NCI-H1105 (cell line): ENCODE results near the gene TMEM165.

Source experiments
- DNase-seq: peaks from one replicate; lab custom pipeline; 2025; lab: John Stamatoyannopoulos, UW

The TMEM165 gene

DNA sequence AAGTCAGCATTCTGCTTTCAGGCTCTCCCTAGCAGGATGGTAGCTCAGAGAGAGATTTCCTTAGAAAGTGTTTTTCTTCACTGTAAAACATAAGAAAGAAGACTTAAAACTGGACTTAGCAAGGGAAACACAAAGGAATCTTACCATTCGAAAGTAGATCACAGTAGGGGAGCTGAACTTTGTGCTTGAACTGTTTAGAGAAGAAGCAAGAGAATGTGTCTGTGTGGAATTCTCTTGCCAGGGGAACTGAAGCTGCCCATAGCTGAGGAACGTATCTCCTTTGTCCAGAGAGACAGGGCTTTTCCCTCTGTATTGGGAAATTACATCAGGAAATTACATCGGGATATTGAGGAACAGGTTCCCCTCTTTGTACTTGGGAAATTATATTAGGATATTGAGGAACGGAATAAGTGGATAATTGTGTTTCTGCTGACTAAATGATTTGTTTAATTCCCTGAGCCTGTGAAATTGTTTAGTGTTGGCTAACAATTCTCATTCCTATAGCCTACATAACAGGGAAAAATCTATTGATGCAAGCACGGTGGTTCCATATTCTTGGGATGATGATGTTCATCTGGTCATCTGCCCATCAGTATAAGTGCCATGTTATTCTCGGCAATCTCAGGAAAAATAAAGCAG is 28.6 kb upstream of the TMEM165 start:
- no peak for DNase-seq

DNA sequence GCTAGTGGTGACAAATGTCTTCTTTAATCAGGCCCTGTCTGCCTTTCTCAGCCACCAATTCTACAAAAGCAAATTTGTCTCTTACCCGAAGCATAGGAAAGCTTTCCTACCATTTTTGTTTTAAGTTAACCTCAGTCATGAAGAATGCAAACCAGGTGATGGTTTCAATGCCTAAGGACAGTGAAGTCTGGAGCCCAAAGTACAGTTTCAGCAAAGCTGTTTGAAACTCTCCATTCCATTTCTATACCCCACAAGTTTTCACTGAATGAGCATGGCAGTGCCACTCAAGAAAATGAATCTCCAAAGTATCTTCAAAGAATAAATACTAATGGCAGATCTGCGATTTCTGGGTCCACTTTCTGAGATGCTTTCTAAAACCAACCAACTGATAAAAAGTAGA is 25.8 kb upstream of the TMEM165 start:
- no peak for DNase-seq

DNA sequence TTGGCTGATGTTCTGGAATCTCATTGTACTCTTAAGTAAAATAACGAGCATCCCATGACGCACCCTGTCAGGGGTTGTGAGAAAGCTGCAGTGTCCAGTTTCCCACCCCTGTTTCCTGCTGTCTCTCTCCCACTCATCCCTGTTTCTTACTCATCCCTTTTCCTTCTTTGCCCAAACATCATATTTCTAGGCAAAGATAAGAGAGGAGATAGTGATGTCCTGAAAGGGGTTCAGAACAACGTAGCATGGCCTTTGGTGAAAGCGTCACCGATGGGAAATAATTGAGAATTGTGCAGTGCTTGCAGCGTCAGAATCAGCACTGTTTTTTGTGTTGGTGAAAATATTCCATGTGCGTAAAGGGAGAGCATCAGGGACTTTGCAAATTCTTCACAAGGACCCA is 23.5 kb upstream of the TMEM165 start:
- DNase-seq: no peak

DNA sequence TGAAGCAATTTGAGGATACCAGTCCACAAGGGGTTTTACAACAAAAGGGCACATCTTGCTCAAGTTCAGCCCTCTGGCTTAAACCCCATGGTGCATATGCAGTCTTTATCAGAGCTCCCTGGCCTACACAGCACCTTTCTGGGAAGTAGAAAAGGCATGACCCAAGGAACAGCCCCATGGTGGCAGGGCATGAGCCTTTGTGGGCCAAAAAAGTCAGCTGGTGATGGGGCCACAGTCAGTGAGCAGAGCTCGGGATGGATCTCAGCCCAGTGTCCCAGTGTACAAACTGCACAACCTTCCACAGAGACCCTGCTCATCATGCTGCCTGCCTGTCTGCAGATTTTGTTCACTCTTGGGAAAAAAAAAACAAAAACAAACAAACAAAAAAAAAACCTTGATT is 22.3 kb upstream of the TMEM165 start:
- no peak for DNase-seq

DNA sequence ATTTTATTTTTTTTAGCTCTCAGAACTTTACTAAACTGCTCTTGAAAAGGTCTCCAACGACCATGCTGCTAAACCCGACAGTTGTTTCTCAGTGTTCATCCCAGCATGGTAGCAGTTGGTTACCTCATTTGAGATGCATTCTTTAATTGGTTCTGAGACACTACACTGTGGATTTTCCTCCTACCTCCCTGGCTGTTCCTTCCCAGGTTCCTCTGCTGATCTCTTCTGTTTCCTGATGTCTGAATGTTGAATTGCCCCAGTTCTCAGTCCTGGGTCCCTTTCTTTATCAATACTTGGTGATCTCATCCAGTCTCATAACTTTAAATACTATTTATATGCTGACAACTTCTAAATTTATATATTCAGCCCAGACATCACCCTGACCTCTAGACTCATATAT is 19.1 kb upstream of the TMEM165 start:
- no peak for DNase-seq

DNA sequence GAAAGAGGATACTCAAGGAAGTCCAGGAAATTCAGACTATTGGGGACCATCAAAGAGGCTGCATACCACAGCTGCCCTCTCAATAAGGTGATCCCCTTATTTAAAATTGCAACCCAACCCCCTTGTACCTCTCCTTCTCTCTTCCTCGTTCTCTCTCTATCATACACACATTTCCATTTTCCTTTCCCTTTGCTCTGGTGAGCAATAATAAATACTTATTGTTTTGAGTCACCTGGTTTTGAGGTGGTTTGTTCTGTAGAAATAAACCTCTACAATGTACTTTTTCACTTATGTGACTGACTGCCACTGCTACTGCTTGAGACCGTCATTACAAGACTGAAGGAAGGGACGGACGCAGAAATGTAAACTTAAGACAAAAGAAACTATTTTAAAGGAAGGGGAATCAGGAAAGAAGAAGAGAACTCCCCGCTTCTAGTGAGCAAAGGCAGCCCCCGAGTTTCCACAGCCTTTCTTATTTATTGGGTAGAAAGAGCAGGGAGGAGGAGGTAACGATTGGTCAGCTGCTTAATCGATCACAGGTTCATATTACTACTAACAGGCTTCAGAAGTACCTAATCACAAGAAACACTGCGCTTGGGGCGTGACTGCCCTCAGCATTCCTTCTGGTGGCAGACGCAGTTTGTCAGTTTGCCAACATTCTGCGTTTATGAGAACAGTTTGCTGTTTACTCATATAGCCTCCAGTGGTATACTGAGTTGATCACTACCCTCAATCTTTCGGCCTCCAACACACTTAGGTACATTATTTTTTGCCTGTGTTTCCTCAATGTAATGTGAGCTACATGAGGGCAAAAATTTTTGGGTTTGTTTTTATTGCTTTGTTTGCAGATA is 16.9 kb upstream of the TMEM165 start:
- DNase-seq: no peak

DNA sequence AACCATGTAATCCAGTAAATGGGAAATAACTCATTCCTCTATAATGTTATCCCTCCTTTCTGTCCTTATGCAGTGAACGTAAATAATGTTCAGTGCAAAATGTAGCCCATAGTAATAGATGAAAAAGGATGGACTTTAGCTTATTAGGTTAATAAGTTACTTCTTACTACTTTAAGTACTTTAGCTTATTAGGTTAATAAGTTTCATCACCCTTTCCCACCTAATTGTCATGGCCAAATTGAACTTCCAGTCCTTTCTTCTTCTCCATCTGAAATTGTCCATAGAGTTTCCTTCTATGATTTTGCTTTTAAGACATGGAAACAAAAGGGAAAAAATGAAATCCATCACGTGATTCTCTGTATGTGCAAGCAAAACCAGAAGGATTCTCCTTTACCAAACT is 15.2 kb upstream of the TMEM165 start:
- DNase-seq: no peak

DNA sequence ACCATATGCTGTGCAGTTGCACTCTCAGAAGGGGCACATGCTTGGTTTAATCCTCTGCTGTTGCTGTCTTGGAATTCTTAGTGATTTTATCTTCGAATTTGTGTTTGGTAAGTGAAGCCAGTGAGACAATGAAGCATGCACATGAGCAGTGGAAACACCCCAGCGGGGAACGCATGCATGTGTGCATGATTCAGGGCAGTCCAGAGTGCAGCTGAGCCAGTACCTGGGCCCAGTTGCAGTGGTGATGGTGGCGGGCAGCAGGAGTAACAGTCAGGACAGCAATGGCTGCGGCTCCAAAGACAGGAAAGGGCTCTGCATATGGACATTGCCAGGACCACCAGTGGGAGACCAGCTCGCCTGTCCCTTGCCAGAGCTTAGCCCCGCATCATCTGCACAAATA is 14.3 kb upstream of the TMEM165 start:
- no peak for DNase-seq

DNA sequence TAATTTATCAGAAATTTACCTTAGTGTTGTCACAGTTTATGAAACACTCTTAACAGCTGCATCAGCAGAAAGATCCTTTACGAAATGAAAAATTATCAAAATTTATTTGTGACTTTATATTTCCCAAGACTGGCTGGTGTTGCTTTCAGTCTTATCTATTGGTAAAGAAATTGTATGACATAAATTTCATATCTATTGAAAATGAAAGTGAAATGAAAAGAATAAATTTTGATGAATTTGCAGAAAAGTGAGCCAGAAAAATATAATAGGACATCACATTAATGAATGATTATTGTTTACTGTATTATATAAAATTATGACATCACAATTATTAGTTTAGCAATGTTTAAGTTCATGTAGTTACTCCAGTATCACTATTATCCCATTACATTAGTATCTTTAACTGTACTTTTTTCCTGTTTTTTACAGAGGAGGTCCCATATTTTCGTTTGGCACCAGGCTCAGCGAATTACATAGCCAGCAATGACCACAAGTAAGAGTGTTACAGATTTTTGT is 13.2 kb upstream of the TMEM165 start:
- DNase-seq: no peak

DNA sequence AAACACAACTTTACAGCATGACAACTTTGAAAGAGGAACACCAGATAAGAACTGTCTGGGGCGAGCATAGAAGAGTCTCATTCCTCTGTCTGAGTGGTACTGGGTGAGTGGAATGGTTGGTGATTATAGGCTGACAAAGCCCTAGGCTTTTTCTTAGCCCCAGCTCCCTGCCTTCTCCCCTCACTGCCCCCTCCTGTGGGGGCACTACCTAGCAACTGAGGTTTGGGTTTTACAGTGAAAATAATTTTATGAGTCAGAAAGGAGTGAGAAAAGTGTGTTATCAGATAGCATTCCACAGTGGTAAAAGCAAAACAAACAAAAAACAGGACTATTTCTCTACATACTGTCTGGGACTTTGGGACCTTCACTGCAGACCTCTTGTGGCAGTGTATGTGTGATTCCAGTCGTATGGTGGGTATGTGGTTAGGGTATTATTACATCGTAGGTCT is 10.5 kb upstream of the TMEM165 start:
- DNase-seq: no peak

DNA sequence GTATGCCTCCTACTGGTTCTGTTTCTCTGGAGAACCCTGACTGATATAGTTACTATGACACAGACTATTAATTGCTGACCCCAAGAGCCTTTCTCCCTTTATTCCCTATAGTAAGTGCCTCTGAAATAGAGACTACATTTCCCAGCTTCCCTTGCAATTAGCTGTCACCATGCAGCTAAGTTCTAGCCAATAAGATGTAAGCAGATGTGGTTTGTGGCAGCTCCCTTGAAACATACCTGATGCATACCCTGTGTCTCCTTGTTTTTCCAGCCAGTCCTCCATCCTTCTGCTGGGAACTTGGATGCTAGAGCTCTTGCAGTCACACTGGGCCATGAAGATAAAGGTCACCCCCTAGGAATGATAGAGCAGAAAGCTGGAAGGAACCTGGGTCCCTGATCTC is 9.7 kb upstream of the TMEM165 start:
- DNase-seq: no peak

DNA sequence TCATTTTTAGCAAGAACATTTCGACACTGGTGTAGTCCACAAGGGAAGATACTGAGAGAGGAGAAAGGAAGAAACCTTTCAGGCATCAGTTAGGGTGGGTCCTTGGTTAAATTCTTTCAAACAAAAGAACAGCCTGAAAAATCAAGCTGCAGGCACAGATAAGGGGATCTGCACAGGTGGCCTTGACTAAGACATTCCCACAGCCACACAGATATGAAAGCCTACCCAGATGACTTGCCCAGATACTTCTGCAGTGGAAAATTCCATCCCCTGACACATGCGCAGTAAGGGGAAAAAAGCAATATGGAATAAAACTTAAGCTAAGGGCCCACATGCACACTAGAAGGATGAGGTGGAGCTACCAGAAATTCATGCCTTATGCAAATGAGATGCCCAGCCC is 8.9 kb upstream of the TMEM165 start:
- no peak for DNase-seq

DNA sequence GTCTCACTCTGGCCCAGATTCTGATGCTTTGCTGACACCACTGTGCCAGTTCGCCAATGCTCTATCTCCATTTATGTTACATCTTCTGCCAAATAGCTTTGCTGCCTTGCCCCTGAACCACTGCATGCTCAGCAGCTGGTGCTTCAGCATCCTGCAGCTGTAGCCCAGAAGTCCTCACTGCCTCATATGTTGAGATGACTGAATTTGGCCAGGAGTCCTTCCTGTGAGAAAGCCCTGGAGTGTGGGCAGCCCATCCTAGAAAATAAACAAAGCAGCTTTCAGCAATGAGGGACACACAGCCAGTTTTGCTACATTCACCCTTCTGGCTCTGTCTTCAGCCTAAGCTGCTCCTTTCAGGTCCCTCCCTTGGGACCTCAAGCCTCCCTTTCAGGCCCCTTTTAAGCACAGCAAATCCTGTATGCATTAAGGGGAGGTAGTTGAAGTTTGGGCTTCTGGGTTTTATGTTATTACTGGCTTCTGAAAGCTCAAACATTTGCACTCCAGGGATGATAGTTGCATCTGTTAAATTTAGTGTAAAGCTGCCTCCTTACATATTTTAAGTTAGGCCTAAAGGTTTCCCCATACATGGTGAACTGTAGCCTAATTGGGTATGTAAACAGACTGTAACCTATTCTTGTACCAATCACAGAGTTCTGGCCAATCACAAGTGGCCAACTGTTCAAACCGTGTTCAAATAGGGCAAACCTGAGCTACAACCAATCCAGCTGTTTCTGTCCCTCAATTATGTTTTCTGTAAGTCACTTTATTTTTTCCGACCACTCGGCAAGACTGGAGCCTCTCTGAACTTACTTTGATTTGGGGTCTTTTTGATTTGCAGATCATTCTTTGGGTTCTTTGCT is 2.1 kb upstream of the TMEM165 start:
- no peak for DNase-seq

DNA sequence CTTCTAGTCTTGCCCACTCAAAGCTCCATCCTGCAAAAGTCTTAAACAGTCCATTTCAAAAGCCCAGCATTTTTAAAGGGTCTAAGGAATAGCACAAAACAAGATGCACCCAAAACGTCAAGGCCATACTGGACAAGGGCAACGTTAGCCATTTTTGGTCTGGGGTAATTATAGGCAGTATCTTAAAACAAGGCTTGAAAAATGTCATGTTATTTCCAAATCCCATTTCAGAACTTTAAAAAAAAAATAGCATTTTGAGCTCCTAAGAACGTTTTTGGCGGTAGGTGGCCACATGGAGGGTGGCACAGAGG is 584 bp upstream of the TMEM165 start:
- no peak for DNase-seq

DNA sequence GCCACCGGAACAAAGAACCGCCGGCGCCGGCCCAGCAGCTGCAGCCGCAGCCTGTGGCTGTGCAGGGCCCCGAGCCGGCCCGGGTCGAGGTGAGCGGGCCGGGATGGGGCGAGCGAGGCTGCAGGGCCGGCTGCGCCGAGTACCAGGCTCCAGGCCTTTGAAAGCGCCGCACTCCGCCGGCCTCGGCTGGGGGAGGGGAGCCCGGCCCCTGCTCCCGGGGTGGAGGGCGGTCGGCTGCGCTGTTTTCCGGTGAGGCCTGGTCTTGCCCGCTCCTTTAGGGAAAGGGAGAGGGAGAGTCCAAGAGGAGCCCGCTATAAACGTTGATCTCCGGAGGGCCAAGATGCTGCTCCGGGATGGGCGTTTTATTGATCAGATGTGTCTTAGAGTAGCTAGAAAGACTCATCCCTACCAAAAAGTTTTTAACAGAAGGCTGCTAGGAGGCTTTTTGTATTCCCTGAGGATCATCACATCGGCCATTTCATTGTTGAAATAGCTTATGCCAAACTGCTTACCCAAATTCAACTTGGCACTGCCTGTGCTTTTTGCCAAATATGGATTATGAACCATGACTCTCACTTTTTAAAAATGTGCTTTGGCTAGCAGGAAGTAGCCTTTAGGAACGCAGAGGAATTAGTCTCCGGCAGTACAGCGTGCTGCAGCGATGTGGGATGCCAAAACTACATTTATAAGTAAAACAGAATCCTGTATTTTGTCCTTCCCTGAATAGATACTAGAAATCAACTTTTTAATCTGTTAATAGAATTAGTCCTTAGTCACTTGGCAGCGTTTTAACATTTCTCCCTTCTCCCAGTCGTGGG is 760 bp downstream of the TMEM165 start:
- DNase-seq: peak; percentile 25

DNA sequence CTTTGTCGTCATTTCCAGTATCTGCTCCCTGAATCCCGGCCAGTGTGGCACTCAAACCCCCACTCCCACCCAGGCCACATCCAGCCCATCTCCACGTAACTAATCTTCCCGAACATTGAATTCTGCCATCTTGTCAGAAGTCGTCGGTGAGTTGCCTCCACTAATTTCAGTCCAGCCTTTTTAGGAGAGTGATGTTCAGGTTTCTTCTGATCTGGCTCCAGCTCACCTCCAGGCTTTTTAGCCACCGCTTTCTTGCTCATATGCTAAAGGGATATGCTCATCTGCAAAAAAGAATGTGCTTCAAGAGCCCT is 1.3 kb downstream of the TMEM165 start:
- no peak for DNase-seq

DNA sequence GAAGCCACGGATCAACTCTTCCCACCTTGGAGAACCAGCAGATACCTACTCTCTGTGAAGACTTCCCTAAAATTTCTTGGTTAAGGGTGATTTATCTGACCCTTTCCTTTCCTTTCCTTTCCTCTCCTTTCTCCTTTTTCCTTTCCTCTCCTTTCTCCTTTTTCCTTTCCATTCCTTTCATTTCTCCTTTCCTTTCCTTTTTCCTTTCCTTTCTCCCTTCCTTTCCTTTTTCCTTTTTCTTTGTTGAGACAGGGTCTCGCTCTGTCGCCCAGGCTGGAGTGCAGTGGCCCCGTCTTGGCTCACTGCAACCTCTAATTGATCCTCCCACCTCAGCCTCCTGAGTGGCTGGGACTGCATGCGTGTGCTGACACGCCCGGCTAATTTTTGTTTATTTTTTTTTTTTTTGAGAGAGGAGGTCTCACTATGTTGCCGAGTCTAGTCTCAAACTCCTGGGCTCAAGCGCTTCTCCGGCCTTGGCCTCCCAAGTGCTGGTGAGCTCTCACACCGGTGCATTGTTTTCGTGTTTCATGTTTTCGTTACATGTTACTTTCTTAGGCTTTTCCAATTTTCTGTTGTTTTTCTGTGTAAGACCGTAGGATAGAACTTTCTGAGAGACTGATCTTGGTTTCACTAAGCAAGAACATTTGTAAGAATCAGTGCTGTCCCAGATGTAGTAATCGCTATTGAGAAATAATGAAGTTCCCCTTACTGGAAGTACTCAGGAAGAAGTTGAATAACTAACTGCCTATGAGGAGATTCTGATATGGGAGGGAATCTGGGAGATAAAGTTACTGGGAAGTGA is 2.0 kb downstream of the TMEM165 start:
- DNase-seq: no peak

DNA sequence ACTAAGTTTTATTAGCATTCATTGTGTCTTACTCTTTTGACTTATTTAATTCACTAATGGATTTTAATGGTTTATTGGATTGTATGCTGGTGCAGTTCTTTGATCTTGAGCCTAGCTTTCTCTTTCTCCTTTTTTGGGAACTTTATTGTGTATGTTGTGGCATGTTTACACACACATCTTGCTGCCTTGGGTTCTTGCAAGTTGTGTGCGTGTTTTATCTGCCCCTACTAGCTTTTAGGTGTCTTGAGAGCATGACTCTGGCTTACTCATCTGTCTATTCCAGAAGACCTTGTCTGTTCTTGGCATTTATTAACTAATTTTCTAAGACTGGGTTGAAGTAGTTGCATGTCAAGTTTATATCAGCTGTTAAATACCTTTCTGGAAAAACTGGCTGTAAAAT is 2.7 kb downstream of the TMEM165 start:
- no peak for DNase-seq

DNA sequence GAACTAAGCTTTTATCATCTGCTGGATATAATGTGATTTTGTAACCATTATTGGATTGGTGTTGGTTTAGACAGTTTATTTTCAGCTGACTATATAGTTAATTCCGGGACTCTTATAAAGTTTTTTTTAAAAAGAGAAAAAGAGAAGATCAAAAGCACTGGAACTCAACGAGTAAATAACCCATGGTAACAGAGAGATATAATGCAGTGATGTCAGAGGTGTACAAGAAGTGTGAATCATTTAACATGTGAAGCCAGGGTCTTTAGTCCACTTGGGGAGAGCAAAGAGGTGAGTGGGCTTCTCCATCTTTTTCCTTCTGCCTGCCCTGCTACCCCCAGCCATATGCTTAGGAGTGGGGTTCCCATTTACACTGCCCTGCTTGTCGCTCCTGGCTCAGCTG is 3.2 kb downstream of the TMEM165 start:
- DNase-seq: no peak

DNA sequence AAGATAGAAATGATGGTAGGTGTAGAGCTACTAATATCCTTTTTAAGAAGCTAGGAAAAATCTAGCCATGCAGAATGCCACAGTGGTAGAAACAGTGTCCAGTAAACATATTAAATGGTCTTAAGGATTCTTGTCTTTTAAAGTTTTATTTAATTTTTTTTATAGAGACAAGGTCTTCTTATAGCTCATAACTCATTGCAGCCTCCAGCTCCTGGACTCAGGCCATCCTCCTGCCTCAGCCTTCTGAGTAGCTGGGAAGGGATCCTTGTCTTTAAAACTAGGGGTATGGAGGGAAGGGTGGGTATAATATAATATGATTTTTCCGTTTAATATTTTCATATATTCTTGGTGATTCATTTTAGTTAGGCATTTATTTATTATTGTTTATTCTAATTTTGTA is 3.8 kb downstream of the TMEM165 start:
- no peak for DNase-seq

DNA sequence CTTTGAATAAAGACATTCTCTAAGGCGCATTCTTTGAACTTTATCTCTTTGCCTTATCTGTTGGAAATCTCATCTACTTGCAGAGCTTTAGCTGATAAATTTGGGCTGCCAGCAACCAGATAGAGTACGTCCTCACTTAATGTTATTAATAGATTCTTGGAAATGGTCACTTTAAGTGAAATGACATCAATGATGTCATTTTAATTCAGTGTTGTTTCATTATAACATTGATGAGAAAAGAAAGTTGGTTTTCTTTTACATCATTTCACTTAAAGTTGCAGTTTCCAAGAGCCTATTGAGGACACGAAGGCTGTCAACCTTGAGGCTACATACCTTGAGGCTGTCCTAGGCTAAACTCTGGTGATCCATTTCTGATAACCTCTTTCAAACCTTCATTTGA is 9.3 kb downstream of the TMEM165 start:
- DNase-seq: no peak
